ENCODE measurements around the gene LYPLA2. TPM values are rescaled to one million over a fixed set of nuclear protein-coding genes. Genes with fewer than 3 reads are reported as not detected.

LYPLA2 gene
- polyA plus RNA-seq, 1 of the 3 experiments (the other 2 are of a cell fraction): 109 TPM

- TF ChIP-seq CTCF (IDR thresholded peaks at IDR 0.05) (peak; percentile 33; the same call in 1 of the 2 replicates), RXRA (IDR thresholded peaks at IDR 0.05; ENCODE audit: borderline replicate concordance, low read depth) (no peak)
- Histone ChIP-seq H3F3A (replicated peaks; ENCODE audit: insufficient read depth) (peaks cover 15% of the 10 kb centered on the region), H2AFZ (ENCODE audit: low read depth) (no peak overlapping the region), H4K20me1 (ENCODE audit: insufficient read depth) (no peaks in the 10 kb centered on the region), H3K79me2 (ENCODE audit: insufficient read depth) (no peaks in the 10 kb centered on the region; the same call in 1 of the 2 replicates), H3K9me2 (no peaks in the 10 kb centered on the region), H3K9me3 (no peaks in the 10 kb centered on the region), H3K27me3 (ENCODE audit: insufficient read depth) (no peaks in the 10 kb centered on the region), H3K36me3 (replicated peaks in 1 of 2; ENCODE audit: control insufficient read depth in 1 of 2, insufficient read depth in 2 of 2, low read length in 1 of 2) (peaks cover 5 to 36% of the 10 kb centered on the region in 2 experiments), H3K4me1 (ENCODE audit: control insufficient read depth in 1 of 2, insufficient read depth in 2 of 2, low read depth in 1 of 2, low read length in 1 of 2) (peaks cover 5 to 30% of the 10 kb centered on the region in 2 experiments; a peak in 1 of 4 replicates), H3K4me2 (peak overlapping the region; percentile 100; the same call in 1 of the 2 replicates), H3K9ac (no peak overlapping the region), H3K27ac (ENCODE audit: low read depth in 2 of 2, low read length in 1 of 2) (peak overlapping the region in 1 of 2 experiments; percentile 73; a peak in 2 of 4 replicates), H3K4me3 (ENCODE audit: low read depth in 2 of 2, low read length in 1 of 2) (no peak overlapping the region; a peak in 1 of 4 replicates)
- POLR2A ChIA-PET: interaction anchor here (3.6 kb wide), 1 partner anchor 21 kb away, joined by 24 read pairs; the partner anchor contains the start of gene PITHD1
- CTCF ChIA-PET: interaction anchor here (1.1 to 5.7 kb wide), 6 partner anchors 11 to 161 kb away, joined by 3 to 47 read pairs (median 4); partner anchors contain the start of gene RPL11
- peak; percentile 45 for DNase-seq
- WGBS (ENCODE audit: low lambda C conversion rate): 81% methylated on average over 5 of the region's 12 CpGs
These were observed 7.8 kb downstream of the LYPLA2 start for GRCh38 chr1:23798662-23799142.

GRCh38 chr1:23799255-23799569 lies 8.3 kb downstream of the LYPLA2 start:
- Histone ChIP-seq H3K36me3 (replicated peaks in 1 of 2; ENCODE audit: control insufficient read depth in 1 of 2, insufficient read depth in 2 of 2, low read length in 1 of 2) (peaks cover 5 to 34% of the 10 kb centered on the region in 2 experiments), H3K4me2 (peak overlapping the region; percentile 100), H3K79me2 (ENCODE audit: insufficient read depth) (no peaks in the 10 kb centered on the region; the same call in 1 of the 2 replicates), H3K4me3 (ENCODE audit: low read depth in 2 of 2, low read length in 1 of 2) (peak overlapping the region; percentile 71 to 89), H3K27me3 (ENCODE audit: insufficient read depth) (no peaks in the 10 kb centered on the region), H2AFZ (ENCODE audit: low read depth) (no peak overlapping the region), H3K9ac (no peak overlapping the region), H3K9me2 (no peaks in the 10 kb centered on the region), H3K9me3 (no peaks in the 10 kb centered on the region), H3K4me1 (ENCODE audit: control insufficient read depth in 1 of 2, insufficient read depth in 2 of 2, low read depth in 1 of 2, low read length in 1 of 2) (peaks cover 5 to 30% of the 10 kb centered on the region in 2 experiments; a peak in 1 of 4 replicates), H4K20me1 (ENCODE audit: insufficient read depth) (no peaks in the 10 kb centered on the region), H3F3A (replicated peaks; ENCODE audit: insufficient read depth) (peaks cover 15% of the 10 kb centered on the region), H3K27ac (ENCODE audit: low read depth in 2 of 2, low read length in 1 of 2) (peak overlapping the region; percentile 73 to 85)
- no peak for DNase-seq
- TF ChIP-seq USF2 (IDR thresholded peaks at IDR 0.05; ENCODE audit: borderline replicate concordance, low read depth, low read length) (no peak), RAD21 (IDR thresholded peaks at IDR 0.05; ENCODE audit: low read length) (no peak), EP300 (IDR thresholded peaks at IDR 0.05; ENCODE audit: borderline replicate concordance in 1 of 2, low read depth in 1 of 2, low read length in 1 of 2) (no peak), CTCF (IDR thresholded peaks at IDR 0.05) (no peak), USF1 (IDR thresholded peaks at IDR 0.05; ENCODE audit: borderline replicate concordance, low read depth) (no peak), ELF1 (IDR thresholded peaks at IDR 0.05) (no peak), PBX3 (IDR thresholded peaks at IDR 0.05) (no peak), RCOR1 (IDR thresholded peaks at IDR 0.05; ENCODE audit: low read length) (no peak), FOXM1 (IDR thresholded peaks at IDR 0.05; ENCODE audit: low read depth) (no peak), MAX (IDR thresholded peaks at IDR 0.05; ENCODE audit: low read depth) (no peak), SMC3 (IDR thresholded peaks at IDR 0.05; ENCODE audit: low read depth, low read length) (no peak)
- WGBS (ENCODE audit: low lambda C conversion rate): 86% methylated on average over 7 of the region's 7 CpGs
- ChIA-PET POLR2A (interaction anchor here (2.1 to 4.1 kb wide), 3 partner anchors 8 to 26 kb away, joined by 7 to 24 read pairs (median 17); partner anchors contain the start of genes HMGCL, LYPLA2 and PITHD1), CTCF (interaction anchor here (1.1 to 5.7 kb wide), 4 partner anchors 11 to 162 kb away, joined by 3 to 47 read pairs (median 6); no protein-coding TSS in a partner anchor)

Measured in SK-N-SH (cell line).